ENCODE measurements around the gene TBX10. TPM values are rescaled to one million over a fixed set of nuclear protein-coding genes. Genes with fewer than 3 reads are reported as not detected.
"Not testable (repeated sequence)": the region's sequence is repeated elsewhere in the genome, so short reads cannot be mapped to it uniquely, and the experiment has no call there.

TBX10 gene
- total RNA-seq, 2 donors from 2014 or later, result not detected

DNA sequence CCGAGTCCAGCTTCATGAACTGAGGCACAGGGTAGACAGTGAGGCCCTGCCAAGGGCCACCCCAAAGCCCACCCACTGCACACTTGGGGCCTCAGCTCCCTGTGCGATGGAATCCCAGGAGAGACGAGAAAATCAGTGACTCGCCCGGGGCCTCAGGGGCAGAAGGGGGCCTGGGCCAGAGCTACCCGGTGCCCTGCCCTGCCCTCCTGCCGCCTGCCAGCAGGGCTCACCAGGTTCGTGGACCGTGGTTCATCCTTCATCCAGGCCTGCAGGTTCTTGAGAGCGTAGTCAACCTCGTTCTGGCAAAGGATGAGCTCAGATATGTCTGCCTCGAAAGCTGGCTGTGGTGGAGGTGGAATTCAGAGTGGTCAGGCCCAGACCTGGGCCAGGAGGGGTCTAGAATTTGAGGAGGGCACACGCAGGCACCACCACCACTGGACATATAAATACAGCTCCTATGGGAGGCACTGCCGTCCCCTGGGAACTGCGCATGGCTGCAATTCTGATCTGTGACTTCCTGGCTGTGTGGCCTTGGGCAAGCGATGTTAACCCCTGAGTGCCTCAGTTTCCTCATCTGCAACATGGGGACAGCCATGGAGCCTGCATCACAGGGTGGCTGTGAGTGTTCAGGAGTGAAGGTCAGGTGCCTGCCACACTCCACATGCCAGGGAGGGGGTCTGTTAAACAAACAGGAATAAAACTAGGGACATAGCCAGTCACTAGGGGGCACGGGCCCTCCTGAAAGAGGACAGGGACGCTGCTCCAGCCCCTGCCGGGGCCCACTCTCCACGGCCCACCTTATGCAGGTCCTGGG, 27.3 kb upstream of the TBX10 start:
- no peak for ATAC-seq
- no peak for DNase-seq (ENCODE audit: low spot score in 2 of 2)
- Mint-ChIP-seq H3K9me3 (no peaks in the 10 kb centered on the region), H3K27ac (no peak overlapping the region), H3K36me3 (no peaks in the 10 kb centered on the region)

- Mint-ChIP-seq H3K9me3 (no peaks in the 10 kb centered on the region), H3K27ac (no peak overlapping the region), H3K36me3 (no peaks in the 10 kb centered on the region)
- ATAC-seq (no peak), DNase-seq (ENCODE audit: low spot score in 2 of 2) (no peak)
These were observed 26.7 kb upstream of the TBX10 start for GRCh38 chr11:67666303-67666645.

- DNase-seq (ENCODE audit: low spot score in 2 of 2), result no peak
- ATAC-seq, result no peak
- Mint-ChIP-seq H3K36me3 (no peaks in the 10 kb centered on the region), H3K27ac (no peak overlapping the region), H3K9me3 (no peaks in the 10 kb centered on the region)
These were observed 26.2 kb upstream of the TBX10 start for GRCh38 chr11:67665541-67666302.

GRCh38 chr11:67664696-67665540, 25.4 kb upstream of the TBX10 start:
- ATAC-seq (no peak), DNase-seq (ENCODE audit: low spot score in 2 of 2) (no peak)
- H3K9me3 Mint-ChIP-seq, result no peaks in the 10 kb centered on the region
- no peak overlapping the region for H3K27ac Mint-ChIP-seq
- no peaks in the 10 kb centered on the region for H3K36me3 Mint-ChIP-seq

- Mint-ChIP-seq H3K36me3 (no peaks in the 10 kb centered on the region), H3K27ac (no peak overlapping the region), H3K9me3 (no peaks in the 10 kb centered on the region)
- ATAC-seq, result no peak
- DNase-seq (ENCODE audit: low spot score in 2 of 2), result no peak
These were observed 24.6 kb upstream of the TBX10 start for GRCh38 chr11:67664213-67664585.

- DNase-seq (ENCODE audit: low spot score in 2 of 2) (no peak), ATAC-seq (no peak)
- Mint-ChIP-seq H3K27ac (no peak overlapping the region), H3K9me3 (no peaks in the 10 kb centered on the region), H3K36me3 (no peaks in the 10 kb centered on the region)
These were observed 24.1 kb upstream of the TBX10 start for GRCh38 chr11:67663532-67664212.

DNA sequence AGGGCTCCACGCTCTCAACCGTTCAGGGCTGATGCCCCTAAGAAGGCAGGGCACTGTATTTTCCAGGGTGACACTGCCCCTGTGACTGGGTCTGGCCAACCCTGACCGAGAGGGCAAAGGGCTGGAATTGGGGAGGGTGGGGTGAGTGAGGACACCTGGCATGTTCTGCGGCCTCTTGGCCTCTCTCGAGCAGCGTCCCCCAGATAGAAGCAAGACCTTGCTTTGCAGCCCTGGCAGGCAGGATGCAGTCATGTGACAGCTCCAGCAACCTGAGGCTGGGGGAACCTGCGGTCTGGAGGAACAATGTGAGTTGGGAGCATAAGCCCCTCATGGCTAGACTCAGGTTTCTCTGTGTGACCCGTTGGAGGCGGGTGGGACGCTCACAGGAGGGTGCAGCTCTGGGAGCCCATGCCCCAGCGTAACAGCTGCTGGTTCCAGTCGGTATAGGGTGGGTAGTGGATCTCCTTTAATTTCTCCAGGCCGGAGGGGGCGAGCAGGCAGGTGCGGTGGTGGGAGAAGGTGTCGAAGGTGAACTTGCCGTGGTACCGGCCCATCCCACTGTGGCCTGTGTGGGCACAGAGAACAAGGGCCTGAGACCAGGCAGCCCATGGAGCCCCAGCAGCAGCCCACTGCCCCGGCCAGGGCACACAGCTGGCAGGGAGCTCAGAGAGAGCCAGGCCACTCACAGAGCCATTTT, 23.4 kb upstream of the TBX10 start:
- no peak for ATAC-seq
- no peak for DNase-seq (ENCODE audit: low spot score in 2 of 2)
- H3K36me3 Mint-ChIP-seq, result no peaks in the 10 kb centered on the region
- no peaks in the 10 kb centered on the region for H3K9me3 Mint-ChIP-seq
- no peak overlapping the region for H3K27ac Mint-ChIP-seq

DNA sequence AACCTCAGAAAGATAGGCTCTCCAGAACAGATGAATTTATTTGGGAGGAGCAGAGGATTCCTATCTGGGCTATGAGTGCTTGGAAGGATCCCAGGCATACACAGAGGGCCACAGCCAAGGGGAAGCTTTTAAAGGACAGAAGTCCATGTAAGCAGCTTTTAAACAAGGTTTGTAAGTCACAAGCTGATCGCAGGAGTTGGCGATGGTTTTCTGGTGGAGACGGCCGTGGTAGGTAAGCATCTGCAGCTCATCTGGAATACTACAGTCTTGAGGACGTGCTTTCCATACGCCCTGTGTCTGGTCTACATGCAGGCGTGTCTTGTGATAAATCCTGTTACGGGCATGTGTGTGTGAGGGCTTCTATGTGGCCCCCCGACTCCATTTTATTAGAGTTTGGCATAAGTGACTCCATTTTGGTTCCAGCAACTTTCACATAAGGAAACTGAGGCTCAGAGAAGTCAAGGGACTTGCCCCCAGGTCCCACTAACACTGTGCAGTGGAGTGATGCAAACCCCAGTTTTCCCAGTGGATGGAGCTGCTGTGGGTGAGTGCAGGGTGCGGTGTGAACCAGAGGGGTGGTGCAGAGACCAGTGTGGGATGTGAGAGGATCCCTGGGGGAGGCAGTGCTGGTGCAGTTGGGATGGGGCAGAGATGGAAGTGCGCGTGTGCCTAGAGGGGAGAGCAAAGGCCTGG, 22.7 kb upstream of the TBX10 start:
- Mint-ChIP-seq H3K36me3 (no peaks in the 10 kb centered on the region), H3K9me3 (no peaks in the 10 kb centered on the region), H3K27ac (no peak overlapping the region)
- ATAC-seq (no peak), DNase-seq (ENCODE audit: low spot score in 2 of 2) (no peak)

GRCh38 chr11:67660752-67661151, 21.2 kb upstream of the TBX10 start:
- DNase-seq (ENCODE audit: low spot score in 2 of 2); H3K27ac Mint-ChIP-seq; H3K9me3 Mint-ChIP-seq; ATAC-seq; H3K36me3 Mint-ChIP-seq: not testable (repeated sequence)

DNA sequence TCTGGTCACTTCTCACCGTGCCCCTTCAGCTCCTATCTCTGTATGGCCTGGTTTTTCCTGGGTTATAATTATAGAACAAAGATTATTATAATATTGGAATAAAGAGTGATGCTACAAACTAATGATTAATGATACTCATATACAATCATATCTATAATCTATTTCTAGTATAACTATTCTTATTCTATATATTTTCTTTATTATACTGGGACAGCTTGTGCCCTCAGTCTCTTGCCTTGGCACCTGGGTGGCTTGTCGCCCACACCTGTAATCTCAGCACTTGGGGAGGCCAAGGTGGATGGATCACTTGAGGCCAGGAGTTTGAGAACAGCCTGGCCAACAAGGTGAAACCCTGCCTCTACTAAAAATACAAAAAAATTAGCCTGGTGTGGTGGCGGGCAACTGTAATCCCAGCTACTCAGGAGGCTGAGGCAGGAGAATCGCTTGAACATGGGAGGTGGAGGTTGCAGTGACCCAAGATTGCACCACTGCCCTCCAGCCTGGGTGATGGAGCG, 20.1 kb upstream of the TBX10 start:
- DNase-seq (ENCODE audit: low spot score in 2 of 2); H3K27ac Mint-ChIP-seq; H3K9me3 Mint-ChIP-seq; ATAC-seq: not testable (repeated sequence)
- peaks cover 0 to 11% of the 10 kb centered on the region in 2 donors for H3K36me3 Mint-ChIP-seq

GRCh38 chr11:67657300-67657699, 17.7 kb upstream of the TBX10 start:
- Mint-ChIP-seq H3K27ac (peak overlapping the region in 1 of 2 donors; percentile 83), H3K9me3 (peaks cover 0 to 5% of the 10 kb centered on the region in 2 donors), H3K36me3 (peaks cover 0 to 11% of the 10 kb centered on the region in 2 donors)
- peak; percentile 55 to 86 for ATAC-seq
- no peak for DNase-seq (ENCODE audit: low spot score in 2 of 2)

- DNase-seq (ENCODE audit: low spot score in 2 of 2), result no peak
- Mint-ChIP-seq H3K36me3 (peaks cover 0 to 11% of the 10 kb centered on the region in 2 donors), H3K9me3 (peaks cover 0 to 5% of the 10 kb centered on the region in 2 donors), H3K27ac (peak overlapping the region in 1 of 2 donors; percentile 83)
- ATAC-seq, result peak; percentile 45 to 81
These were observed 16.8 kb upstream of the TBX10 start for GRCh38 chr11:67656278-67656922.

DNA sequence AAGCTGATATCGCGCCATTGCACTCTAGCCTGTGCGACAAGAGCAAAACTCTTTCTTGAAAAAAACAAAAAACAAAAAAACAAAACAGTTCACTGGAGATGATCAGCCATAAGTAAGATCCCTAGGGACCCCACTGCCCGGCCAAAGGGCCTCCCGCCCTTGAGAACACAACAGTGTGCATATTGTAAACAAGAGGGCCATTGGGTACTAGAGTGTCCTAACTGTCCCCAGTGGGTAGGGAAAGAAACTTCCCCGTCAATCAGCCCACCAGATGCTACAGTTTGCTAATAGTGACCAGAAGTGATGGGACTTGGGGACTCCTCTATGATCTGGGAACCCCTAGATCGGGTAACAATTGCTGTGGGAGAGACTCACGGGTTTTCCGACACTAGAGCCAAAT, 14.7 kb upstream of the TBX10 start:
- Mint-ChIP-seq H3K9me3 (peaks cover 0 to 5% of the 10 kb centered on the region in 2 donors), H3K27ac (no peak overlapping the region), H3K36me3 (peaks cover 0 to 11% of the 10 kb centered on the region in 2 donors)
- no peak for DNase-seq (ENCODE audit: low spot score in 2 of 2)
- ATAC-seq, result no peak

GRCh38 chr11:67652965-67653845, 13.6 kb upstream of the TBX10 start:
- H3K27ac Mint-ChIP-seq, result no peak overlapping the region
- peaks cover 0 to 5% of the 10 kb centered on the region in 2 donors for H3K9me3 Mint-ChIP-seq
- H3K36me3 Mint-ChIP-seq, result peaks cover 0 to 11% of the 10 kb centered on the region in 2 donors

More at GRCh38 chr11:67652965-67653845, 13.6 kb upstream of the TBX10 start:
- ATAC-seq (no peak), DNase-seq (ENCODE audit: low spot score in 2 of 2) (no peak)

Measured in activated naive CD4-positive, alpha-beta T cell treated with anti-CD3 and anti-CD28 coated beads, Interleukin-2, amount 50 U/mL, for 72 hours (primary cell).